Muscle of leg (tissue), 16 donors: ENCODE data around the gene RNF208. TPM values are rescaled to one million over a fixed set of nuclear protein-coding genes. Genes with fewer than 3 reads are reported as not detected.
A peak's percentile ranks its signal among the peaks of the same experiment; 100 is the strongest.

Experiments used
- DNase-seq: peaks from one replicate; pipeline ENCODE4 v3.0.0; 2013
- H3K27ac ChIP-seq: one replicate; pipeline ENCODE4 v1.5.1; 2013; ENCODE audit warnings: mild to moderate bottlenecking, low read length, control low read depth
- H3K27me3 ChIP-seq: one replicate; pipeline ENCODE4 v1.6.1; 2013; ENCODE audit warnings: low read length; ENCODE audit not compliant: control insufficient read depth, insufficient read depth
- H3K36me3 ChIP-seq: one replicate; pipeline ENCODE4 v1.6.1; 2013; ENCODE audit warnings: low read length; ENCODE audit not compliant: control insufficient read depth, insufficient read depth
- H3K4me1 ChIP-seq: one replicate; pipeline ENCODE4 v1.6.1; 2013; ENCODE audit warnings: low read length; ENCODE audit not compliant: control insufficient read depth, insufficient read depth
- H3K4me3 ChIP-seq: one replicate; pipeline ENCODE4 v1.5.1; 2013; ENCODE audit warnings: low read length, control low read depth
- H3K9me3 ChIP-seq: replicated peaks from 2 replicates; pipeline ENCODE4 v1.6.1; 2013; ENCODE audit warnings: low read depth, low read length; ENCODE audit not compliant: control insufficient read depth
- WGBS: methylation state at CpG from one replicate; pipeline ENCODE4 v1.1.5; 2013; ENCODE audit warnings: missing lambda C conversion rate; ENCODE audit not compliant: insufficient coverage; 5-methylcytosine and 5-hydroxymethylcytosine counted together
- long read RNA-seq, 11 donors: transcript quantifications; one replicate each; lab custom pipeline, GENCODE V29; 2026
- polyA plus RNA-seq, 8 donors: library from polyadenylated mRNA; unstranded; fragments of 120-200 nt; gene quantifications; one replicate each; pipeline versions ENCODE4 v1.2.1 to v1.2.3, GENCODE V29; 2013; ENCODE audit warnings: inconsistent platforms in 1 of 8, low replicate concordance in 1 of 8; ENCODE audit not compliant: insufficient read length in 8 of 8, insufficient read depth in 1 of 8
- total RNA-seq: library from RNA; stranded (reverse); fragments of 120-200 nt; gene quantifications from one replicate; pipeline ENCODE4 v1.2.4, GENCODE V29; 2013

Gene RNF208, protein sequence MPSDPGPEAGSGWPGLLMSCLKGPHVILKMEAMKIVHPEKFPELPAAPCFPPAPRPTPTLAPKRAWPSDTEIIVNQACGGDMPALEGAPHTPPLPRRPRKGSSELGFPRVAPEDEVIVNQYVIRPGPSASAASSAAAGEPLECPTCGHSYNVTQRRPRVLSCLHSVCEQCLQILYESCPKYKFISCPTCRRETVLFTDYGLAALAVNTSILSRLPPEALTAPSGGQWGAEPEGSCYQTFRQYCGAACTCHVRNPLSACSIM
- total RNA-seq (0.18 TPM), polyA plus RNA-seq (1 to 10 TPM; 2.4 to 5.1 (median 2.8) TPM)
- long read RNA-seq, donor 1: 0 reads
- long read RNA-seq, donor 2: 0 reads
- long read RNA-seq, donor 3, partial matches to known transcripts: 0 of 1 reads
- long read RNA-seq, donor 3, other reads (novel, unspliced or antisense): 0 of 1 reads
- long read RNA-seq, donor 4, partial matches to known transcripts: 0 of 1 reads
- long read RNA-seq, donor 4, other reads (novel, unspliced or antisense): 0 of 1 reads
- long read RNA-seq, donor 5, partial matches to known transcripts: 27 of 342 reads
- long read RNA-seq, donor 5, other reads (novel, unspliced or antisense): 311 of 342 reads
- long read RNA-seq, donor 6: 0 reads
- long read RNA-seq, donor 7: 0 reads
- long read RNA-seq, donor 8, partial matches to known transcripts: 0 of 1 reads
- long read RNA-seq, donor 8, other reads (novel, unspliced or antisense): 0 of 1 reads
- long read RNA-seq, donor 9, partial matches to known transcripts: 0 of 1 reads
- long read RNA-seq, donor 9, other reads (novel, unspliced or antisense): 0 of 1 reads
- long read RNA-seq, donor 10, partial matches to known transcripts: 0 of 1 reads
- long read RNA-seq, donor 10, other reads (novel, unspliced or antisense): 0 of 1 reads
- long read RNA-seq, donor 11, partial matches to known transcripts: 0 of 4 reads
- long read RNA-seq, donor 11, other reads (novel, unspliced or antisense): 0 of 4 reads

DNA sequence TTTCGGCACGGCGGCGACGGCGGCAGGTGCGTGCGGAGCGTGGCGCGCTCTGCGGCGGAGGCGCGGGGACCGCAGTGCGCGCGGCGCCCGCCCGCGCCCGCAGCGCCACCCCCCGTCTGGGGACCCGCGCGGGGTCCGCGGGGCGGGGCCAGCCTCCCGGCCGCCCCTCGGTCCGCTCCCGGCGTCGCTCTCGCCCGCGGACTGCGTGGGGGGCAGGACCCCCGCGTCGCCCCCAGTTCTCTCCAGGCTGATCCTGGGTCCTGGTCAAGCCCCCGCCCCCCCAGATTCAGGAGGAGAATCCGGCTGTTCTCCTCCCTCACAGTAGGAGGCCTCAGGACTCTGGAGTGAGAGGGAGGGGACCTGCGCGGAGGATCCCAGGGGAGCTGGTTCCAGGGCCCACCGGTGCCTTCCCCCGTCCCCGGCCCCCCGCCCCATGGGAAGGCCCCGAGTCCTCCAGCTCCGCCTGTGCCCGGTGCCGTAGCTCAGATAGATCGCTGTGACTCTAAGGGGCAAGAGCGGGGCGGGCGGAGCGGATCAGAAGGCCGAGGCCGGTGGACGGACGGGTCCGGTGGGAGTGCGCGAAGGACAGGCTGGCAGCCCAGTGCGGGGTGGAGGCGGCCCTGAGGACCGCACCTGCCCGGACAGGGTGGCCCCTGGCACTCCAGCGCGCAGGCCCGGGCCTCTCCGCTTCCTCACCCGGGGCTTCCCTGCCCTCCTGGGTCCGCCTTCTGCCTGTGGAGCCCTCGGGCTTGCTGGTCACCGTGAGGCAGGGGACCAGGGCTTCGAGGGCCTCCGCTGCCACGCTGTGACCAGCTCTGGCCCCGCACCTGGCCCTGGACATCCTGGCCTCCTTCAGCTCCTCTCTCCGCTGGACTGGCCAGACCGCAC is at the start of gene RNF208:
RNF208 (minus strand) TSS at position 51 of the 888 bp plus-strand sequence. CDS start 1,028 bp downstream, outside the sequence.
- peak; percentile 38 for DNase-seq
- Histone ChIP-seq H3K4me3 (peak within 1 kb of the TSS; percentile 89), H3K9me3 (no peaks in the 10 kb centered on the region), H3K4me1 (peaks cover 34% of the 10 kb centered on the region), H3K36me3 (no peaks in the 10 kb centered on the region), H3K27me3 (peaks cover 3% of the 10 kb centered on the region), H3K27ac (peak within 1 kb of the TSS; percentile 88)
- 3% methylated on average over 85 of the region's 88 CpGs for WGBS

DNA sequence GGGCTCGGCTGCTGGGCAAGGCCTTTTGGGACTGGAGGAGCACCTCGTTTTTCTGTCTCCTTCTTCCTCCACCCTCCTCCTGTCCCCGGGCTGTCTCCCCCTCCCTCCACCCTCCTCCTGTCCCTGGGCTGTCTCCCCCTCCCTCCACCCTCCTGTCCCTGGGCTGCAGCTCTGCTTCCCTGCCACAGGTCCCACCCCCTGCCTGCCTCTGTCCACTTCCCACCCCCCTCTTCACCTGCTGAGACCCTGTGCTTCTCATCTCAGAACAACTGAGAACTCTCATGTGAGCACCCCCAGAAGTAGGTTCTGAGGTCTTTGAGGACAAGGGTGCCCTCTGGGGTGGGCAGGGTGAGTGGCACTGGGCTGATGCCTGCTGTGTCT is 49.6 kb upstream of the RNF208 start:
- Histone ChIP-seq H3K36me3 (peaks cover 56% of the 10 kb centered on the region), H3K27ac (no peak overlapping the region)

DNA sequence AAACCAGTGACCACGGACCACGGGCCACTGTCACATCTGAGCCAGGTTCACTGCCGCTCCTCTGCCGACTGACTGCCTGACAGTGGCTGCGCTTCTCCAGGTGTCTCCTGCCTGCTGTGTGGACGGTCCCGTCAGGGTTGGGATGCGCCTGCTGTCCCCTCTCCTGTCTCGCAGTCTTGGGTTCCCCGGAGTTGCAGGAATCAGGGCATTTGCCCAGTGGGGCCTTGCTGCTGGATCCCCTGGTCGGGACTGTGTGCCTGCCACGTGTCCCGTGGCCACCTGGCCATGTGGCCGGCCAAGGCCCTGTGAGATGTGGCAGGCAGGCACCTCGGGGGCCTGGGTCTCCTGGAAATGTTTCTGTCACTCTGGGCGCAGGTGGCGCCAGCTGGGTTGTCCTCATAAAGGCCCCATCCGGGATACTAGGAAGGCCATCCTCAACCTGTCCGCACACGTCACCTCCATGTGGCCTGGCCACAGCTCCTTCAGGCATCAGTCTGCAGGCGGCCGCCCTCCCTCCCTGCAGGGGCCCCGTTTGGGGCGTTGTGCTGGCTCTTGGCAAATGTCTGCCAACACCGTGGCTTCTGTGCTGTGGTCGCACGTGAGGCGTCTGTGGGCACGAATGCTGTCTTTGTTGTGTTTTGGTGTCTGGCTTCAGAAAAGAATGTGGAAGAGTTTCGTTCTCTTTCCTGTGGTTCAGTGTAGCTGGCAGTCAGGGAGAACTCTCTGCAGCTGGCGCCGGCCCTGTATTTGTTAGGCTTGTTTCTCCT is 49.1 kb upstream of the RNF208 start:
- Histone ChIP-seq H3K27me3 (no peaks in the 10 kb centered on the region), H3K4me1 (peaks cover 29% of the 10 kb centered on the region), H3K4me3 (no peak overlapping the region), H3K9me3 (no peaks in the 10 kb centered on the region), H3K27ac (no peak overlapping the region), H3K36me3 (peaks cover 62% of the 10 kb centered on the region)
- no peak for DNase-seq
- WGBS: 81% methylated on average over 26 of the region's 32 CpGs

More for the DNA sequence above, 49.6 kb upstream of the RNF208 start:
- Histone ChIP-seq H3K9me3 (no peaks in the 10 kb centered on the region), H3K27me3 (peaks cover 4% of the 10 kb centered on the region), H3K4me3 (no peak overlapping the region), H3K4me1 (peaks cover 34% of the 10 kb centered on the region)
- peak; percentile 4 for DNase-seq
- WGBS: 57% methylated on average over 1 of the region's 3 CpGs

DNA sequence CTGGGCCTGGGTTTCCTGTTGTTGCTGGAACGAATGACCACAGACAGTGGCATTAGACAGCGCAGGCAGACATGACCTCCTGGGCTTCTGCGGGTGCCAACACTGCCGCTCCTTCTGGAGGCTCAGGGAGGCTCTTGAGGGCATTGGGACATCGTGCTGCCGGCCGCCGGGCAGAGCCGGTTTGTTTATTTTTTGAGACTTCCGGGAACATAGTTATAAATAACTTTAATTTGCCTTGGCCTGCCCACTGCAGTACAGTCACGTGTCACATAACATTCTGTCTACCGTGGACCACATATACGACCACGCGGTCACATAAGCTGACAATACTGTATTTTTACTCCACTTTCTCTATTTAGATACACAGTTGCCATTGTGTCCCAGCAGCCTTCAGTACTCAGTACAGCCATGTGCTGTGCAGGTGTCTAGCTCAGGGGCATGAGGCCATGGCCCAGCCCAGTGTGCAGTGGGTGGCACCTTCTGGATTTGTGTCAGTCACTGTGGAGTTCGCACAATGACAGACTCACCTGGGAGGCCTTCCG is 47.3 kb upstream of the RNF208 start:
- 81% methylated on average over 17 of the region's 17 CpGs for WGBS
- Histone ChIP-seq H3K4me3 (no peak overlapping the region), H3K27ac (peak overlapping the region; percentile 42), H3K36me3 (peaks cover 76% of the 10 kb centered on the region), H3K9me3 (no peaks in the 10 kb centered on the region), H3K4me1 (peaks cover 15% of the 10 kb centered on the region), H3K27me3 (no peaks in the 10 kb centered on the region)
- DNase-seq: peak; percentile 27

DNA sequence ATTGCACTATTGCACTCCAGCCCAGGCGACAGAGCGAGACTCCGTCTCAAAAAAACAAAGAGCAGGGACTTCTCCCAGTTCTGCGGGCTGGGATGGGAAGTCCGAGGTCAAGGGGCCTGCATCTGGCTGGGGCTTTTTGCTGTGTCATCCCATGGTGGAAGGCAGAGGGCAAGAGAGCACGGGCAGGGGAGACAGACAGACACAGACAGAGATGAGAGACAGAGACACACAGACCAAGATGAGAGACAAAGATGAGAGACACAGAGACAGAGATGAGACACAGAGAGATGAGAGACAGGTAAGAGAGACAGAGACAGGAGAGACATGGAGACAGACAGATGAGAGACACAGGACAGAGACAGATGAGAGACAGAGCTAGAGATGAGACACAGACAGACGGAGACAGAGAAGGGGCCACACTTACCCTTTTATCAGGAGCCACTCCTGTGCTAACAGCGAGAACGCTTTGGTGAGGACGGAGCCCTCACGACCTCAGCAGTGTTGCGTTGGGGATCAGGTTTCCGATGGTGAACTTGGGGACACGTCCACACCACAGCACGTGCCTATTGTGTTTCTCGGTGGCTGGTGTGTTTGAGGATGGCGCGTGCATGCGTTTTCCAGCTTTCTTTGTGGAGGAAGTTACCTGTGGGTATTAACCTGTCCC is 46.6 kb upstream of the RNF208 start:
- Histone ChIP-seq H3K9me3 (no peaks in the 10 kb centered on the region), H3K27me3 (no peaks in the 10 kb centered on the region), H3K27ac (peak overlapping the region; percentile 42), H3K36me3 (peaks cover 82% of the 10 kb centered on the region), H3K4me1 (peaks cover 8% of the 10 kb centered on the region), H3K4me3 (no peak overlapping the region)
- DNase-seq: peak; percentile 3
- 78% methylated on average over 18 of the region's 19 CpGs for WGBS

DNA sequence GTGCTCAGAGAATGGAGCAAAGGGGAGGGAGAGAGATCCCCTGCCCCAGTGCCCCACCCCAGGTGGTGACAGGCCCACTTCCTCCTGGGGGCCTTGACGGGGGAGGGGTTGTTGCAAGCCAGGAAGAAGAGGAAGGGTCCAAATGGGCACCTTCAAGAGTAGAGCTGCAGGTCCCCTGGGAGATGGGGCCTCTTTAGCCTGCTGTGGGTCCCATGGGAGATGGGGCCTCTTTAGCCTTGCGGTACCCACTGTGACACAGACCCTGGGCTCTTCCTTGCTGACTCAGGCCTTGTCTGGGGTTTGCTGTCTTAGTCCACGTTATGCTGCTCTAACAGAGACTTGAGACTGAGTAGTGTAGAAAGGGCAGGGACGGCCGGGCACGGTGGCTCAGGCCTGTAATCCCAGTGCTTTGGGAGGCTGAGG is 45.9 kb upstream of the RNF208 start:
- WGBS: 94% methylated on average over 5 of the region's 6 CpGs
- H3K36me3 ChIP-seq: peaks cover 81% of the 10 kb centered on the region
- peaks cover 8% of the 10 kb centered on the region for H3K4me1 ChIP-seq
- no peak overlapping the region for H3K27ac ChIP-seq
- DNase-seq: no peak
- no peaks in the 10 kb centered on the region for H3K9me3 ChIP-seq
- no peaks in the 10 kb centered on the region for H3K27me3 ChIP-seq
- no peak overlapping the region for H3K4me3 ChIP-seq

DNA sequence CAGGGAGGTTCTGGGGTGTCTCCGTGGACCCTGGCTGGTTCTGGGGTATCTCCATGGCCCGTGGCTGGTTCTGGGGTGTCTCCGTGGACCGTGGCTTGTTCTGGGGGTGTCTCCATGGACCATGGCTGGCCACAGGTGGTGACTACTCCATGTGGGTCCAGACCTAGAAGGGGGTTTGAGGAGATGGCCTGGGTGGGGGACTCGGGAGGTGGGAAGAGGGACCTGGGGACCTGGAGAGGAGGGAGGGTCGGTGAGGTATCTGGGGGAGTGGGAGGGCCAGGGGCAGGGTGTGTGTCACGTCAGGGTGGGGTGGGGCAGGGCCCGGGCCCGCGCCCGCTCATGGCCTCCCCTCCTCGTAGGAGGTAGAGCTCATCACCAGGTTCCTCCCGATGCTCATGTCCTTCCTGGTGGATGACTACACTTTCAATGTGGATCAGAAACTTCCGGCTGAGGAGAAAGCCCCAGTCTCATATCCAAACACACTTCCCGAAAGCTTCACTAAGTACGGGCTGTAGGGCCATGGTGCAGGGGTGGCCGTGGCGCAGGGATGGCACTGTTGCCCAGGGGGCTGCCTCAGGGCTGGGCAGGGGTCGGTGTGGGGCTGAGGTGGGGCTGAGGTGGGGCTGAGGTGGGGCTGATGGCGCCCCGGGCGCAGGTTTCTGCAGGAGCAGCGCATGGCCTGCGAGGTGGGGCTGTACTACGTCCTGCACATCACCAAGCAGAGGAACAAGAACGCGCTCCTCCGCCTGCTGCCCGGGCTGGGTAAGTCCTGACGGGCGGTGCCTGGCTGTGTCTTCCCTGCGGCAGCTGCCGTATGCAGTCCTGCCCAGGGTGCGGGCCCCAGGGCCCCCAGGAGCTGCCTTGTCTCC is 44.8 kb upstream of the RNF208 start:
- Histone ChIP-seq H3K27me3 (no peaks in the 10 kb centered on the region), H3K4me1 (peaks cover 8% of the 10 kb centered on the region), H3K4me3 (no peak overlapping the region), H3K9me3 (no peaks in the 10 kb centered on the region), H3K27ac (no peak overlapping the region), H3K36me3 (peaks cover 72% of the 10 kb centered on the region)
- no peak for DNase-seq
- 93% methylated on average over 26 of the region's 34 CpGs for WGBS

DNA sequence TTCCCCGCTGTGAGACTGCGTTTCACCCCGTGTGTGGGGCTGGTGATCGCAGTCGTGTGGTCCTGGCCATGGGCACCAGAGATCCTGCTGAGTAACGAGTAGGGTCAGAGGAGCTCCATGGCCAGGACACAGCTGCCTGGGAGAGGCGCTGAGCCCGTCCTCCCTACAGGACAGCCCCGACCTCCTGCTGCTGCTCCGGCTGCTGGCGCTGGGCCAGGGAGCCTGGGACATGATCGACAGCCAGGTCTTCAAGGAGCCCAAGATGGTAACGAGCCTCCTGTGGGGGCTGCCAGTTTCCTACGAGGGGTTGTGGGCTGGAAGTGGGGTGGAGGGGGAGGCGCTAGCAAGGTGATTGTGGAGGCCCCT is 44.1 kb upstream of the RNF208 start:
- Histone ChIP-seq H3K36me3 (peaks cover 69% of the 10 kb centered on the region), H3K27me3 (no peaks in the 10 kb centered on the region), H3K4me1 (peaks cover 8% of the 10 kb centered on the region), H3K4me3 (no peak overlapping the region), H3K27ac (no peak overlapping the region), H3K9me3 (no peaks in the 10 kb centered on the region)
- DNase-seq: no peak
- WGBS: 76% methylated on average over 14 of the region's 15 CpGs
